Keratinocyte (primary cell): ENCODE measurements around the gene SF3B6. TPM values are rescaled to one million over a fixed set of nuclear protein-coding genes. Genes with fewer than 3 reads are reported as not detected.

Experiments
- DNase-seq: peaks from one replicate; pipeline ENCODE4 v3.0.0-alpha.2; 2011; ENCODE audit warnings: low read depth, missing footprints, low spot score
- FAIRE-seq: peaks from 2 replicates; lab custom pipeline; 2011; peaks lifted over from hg19 to GRCh38; lab: Jason Lieb, UNC
- H2AFZ ChIP-seq: 2 replicates; pipeline ENCODE4 v1.6.0; 2012; ENCODE audit warnings: low read length, control low read depth, inconsistent platforms; ENCODE audit not compliant: control insufficient read depth
- H3K27ac ChIP-seq: 2 replicates; pipeline ENCODE4 v1.5.1; 2011; ENCODE audit warnings: low read length; ENCODE audit not compliant: control insufficient read depth, insufficient read depth
- H3K27me3 ChIP-seq: 3 replicates; pipeline ENCODE4 v1.6.0; 2011; ENCODE audit warnings: low read length; ENCODE audit not compliant: control insufficient read depth, insufficient read depth; ENCODE audit errors: extremely low read depth
- H3K36me3 ChIP-seq, 2 experiments: 2 replicates in 1 of 2; 3 replicates in 1 of 2; pipeline ENCODE4 v1.5.1; 2011; ENCODE audit warnings: low read length in 2 of 2, mild to moderate bottlenecking in 1 of 2; ENCODE audit not compliant: control insufficient read depth in 2 of 2, insufficient read depth in 2 of 2; ENCODE audit errors: extremely low read depth in 1 of 2
- H3K4me1 ChIP-seq: 3 replicates; pipeline ENCODE4 v1.5.1; 2011; ENCODE audit warnings: low read length; ENCODE audit not compliant: control insufficient read depth, insufficient read depth; ENCODE audit errors: extremely low read depth
- H3K4me2 ChIP-seq: 3 replicates; pipeline ENCODE4 v1.6.0; 2011; ENCODE audit warnings: low read depth, low read length; ENCODE audit not compliant: control insufficient read depth, insufficient read depth; ENCODE audit errors: extremely low read depth
- H3K4me3 ChIP-seq, 3 experiments: fragments of 200-600 bp in 1 of 3; sonication (generic) in 1 of 3; 2 replicates in 2 of 3; 3 replicates in 1 of 3; pipeline ENCODE4 v1.5.1; 2011 to 2016; ENCODE audit warnings: low read length in 3 of 3, mild to moderate bottlenecking in 3 of 3, control low read depth in 2 of 3, inconsistent platforms in 1 of 3, low read depth in 1 of 3, mixed read lengths in 1 of 3, mixed run types in 1 of 3, moderate library complexity in 1 of 3; ENCODE audit not compliant: control insufficient read depth in 2 of 3, insufficient read depth in 2 of 3; ENCODE audit errors: extremely low read depth in 1 of 3
- H3K79me2 ChIP-seq: 2 replicates; pipeline ENCODE4 v1.6.0; 2012; ENCODE audit warnings: low read length; ENCODE audit not compliant: control insufficient read depth, insufficient read depth
- H3K9ac ChIP-seq: 3 replicates; pipeline ENCODE4 v1.6.0; 2011; ENCODE audit warnings: low read length; ENCODE audit not compliant: control insufficient read depth, insufficient read depth; ENCODE audit errors: extremely low read depth
- H3K9me1 ChIP-seq: 3 replicates; pipeline ENCODE4 v1.6.0; 2011; ENCODE audit warnings: low read length; ENCODE audit not compliant: control insufficient read depth, insufficient read depth; ENCODE audit errors: extremely low read depth
- H3K9me3 ChIP-seq: 2 replicates; pipeline ENCODE4 v1.5.1; 2012; ENCODE audit warnings: low read depth, low read length; ENCODE audit not compliant: control insufficient read depth
- H4K20me1 ChIP-seq: 3 replicates; pipeline ENCODE4 v1.6.0; 2011; ENCODE audit warnings: low read length; ENCODE audit not compliant: control insufficient read depth, insufficient read depth; ENCODE audit errors: extremely low read depth
- CTCF ChIP-seq, 3 experiments: IDR thresholded peaks in 1 of 3; conservative IDR thresholded peaks in 1 of 3; optimal IDR thresholded peaks in 1 of 3; 2 replicates in 2 of 3; 3 replicates in 1 of 3; pipeline versions ENCODE3 to v1.5.1; 2011; ENCODE audit warnings: low read length in 3 of 3, mild to moderate bottlenecking in 3 of 3, moderate library complexity in 2 of 3, control low read depth in 1 of 3, inconsistent platforms in 1 of 3; ENCODE audit not compliant: insufficient read depth in 2 of 3; ENCODE audit errors: extremely low read depth in 1 of 3
- EZH2 ChIP-seq: IDR thresholded peaks from one replicate; pipeline ENCODE4 v1.6.1; 2012; ENCODE audit warnings: inconsistent platforms, mild to moderate bottlenecking, low read length, moderate library complexity
- dilution Hi-C: fragments of 300-500 bp; cut with MboI; formaldehyde crosslinking; loops from one replicate; pipeline ENCODE4 v1.7.0; 2020; ENCODE audit warnings: low sequenced_read_pairs; ENCODE audit not compliant: extremely low pct_ligation_motif_present
- polyA plus RNA-seq, 5 experiments: library from polyadenylated mRNA; depleted of rRNA in 3 of 5; stranded (reverse) in 3 of 5; stranded (forward) in 1 of 5; unstranded in 1 of 5; fragments of >200 nt; gene quantifications; 1 replicate in 1 of 5; 2 replicates in 3 of 5; 3 replicates in 1 of 5; pipeline versions ENCODE4 v1.2.1 to v1.2.3, GENCODE V29; 2011 to 2012; ENCODE audit warnings: missing spikeins in 2 of 5, low read depth in 1 of 5, low replicate concordance in 1 of 5

The SF3B6 gene
- polyA plus RNA-seq, 1 donor (not counting 4 experiments of a cell fraction or from before 2014, with no cell fraction given), result 347 TPM

- H3K4me3 ChIP-seq, result peak within 1 kb of the TSS; percentile 63 to 80 (median 70)
- H3K27ac ChIP-seq, result peak within 1 kb of the TSS; percentile 82
- peaks cover 11% of the 10 kb centered on the region for H3K4me1 ChIP-seq
- no peaks in the 10 kb centered on the region for H3K79me2 ChIP-seq
- peak within 1 kb of the TSS; percentile 86 for H3K9ac ChIP-seq
- peak within 1 kb of the TSS; percentile 98 for H2AFZ ChIP-seq
- H3K4me2 ChIP-seq, result peak within 1 kb of the TSS; percentile 99
- no peaks in the 10 kb centered on the region for H3K27me3 ChIP-seq
- TF ChIP-seq CTCF (optimal IDR thresholded peaks at IDR 0.05 in 1 of 3, IDR thresholded peaks at IDR 0.05 in 1 of 3, conservative IDR thresholded peaks at IDR 0.05 in 1 of 3; ENCODE audit: extremely low read depth in 1 of 3, insufficient read depth in 2 of 3, low read length in 3 of 3) (peak; percentile 71 to 93 (median 90)), EZH2 (no peak)
- FAIRE-seq (no peak), DNase-seq (no peak)
- dilution Hi-C loops, result no loop called here
- H3K36me3 ChIP-seq, result peaks cover 5 to 15% of the 10 kb centered on the region in 2 experiments
- no peaks in the 10 kb centered on the region for H3K9me3 ChIP-seq
- no peaks in the 10 kb centered on the region for H3K9me1 ChIP-seq
- H4K20me1 ChIP-seq, result no peaks in the 10 kb centered on the region
Measured at GRCh38 chr2:24084386-24085199, 8.5 kb upstream of the SF3B6 start, which contains the start of gene TP53I3. Gene TP53I3 (minus strand): TSS chr2:24084834. CDS start chr2:24084326, 508 bp downstream.

- H3K79me2 ChIP-seq, result no peaks in the 10 kb centered on the region
- DNase-seq, result peak; percentile 77
- no peaks in the 10 kb centered on the region for H3K9me3 ChIP-seq
- peak overlapping the region; percentile 99 for H3K4me2 ChIP-seq
- peak overlapping the region; percentile 63 to 80 (median 70) for H3K4me3 ChIP-seq
- H3K9me1 ChIP-seq, result no peaks in the 10 kb centered on the region
- dilution Hi-C loops, result no loop called here
- TF ChIP-seq CTCF (optimal IDR thresholded peaks at IDR 0.05 in 1 of 3, IDR thresholded peaks at IDR 0.05 in 1 of 3, conservative IDR thresholded peaks at IDR 0.05 in 1 of 3; ENCODE audit: extremely low read depth in 1 of 3, insufficient read depth in 2 of 3, low read length in 3 of 3), result no peak
- no peak for TF ChIP-seq EZH2
- peaks cover 11% of the 10 kb centered on the region for H3K4me1 ChIP-seq
- H3K9ac ChIP-seq, result peak overlapping the region; percentile 86
- H3K27me3 ChIP-seq, result no peaks in the 10 kb centered on the region
- H2AFZ ChIP-seq, result peak overlapping the region; percentile 92
- peak; percentile 9 for FAIRE-seq
- H4K20me1 ChIP-seq, result no peaks in the 10 kb centered on the region
- peak overlapping the region; percentile 82 for H3K27ac ChIP-seq
- H3K36me3 ChIP-seq, result peaks cover 5 to 17% of the 10 kb centered on the region in 2 experiments
Measured at GRCh38 chr2:24083567-24084385, 7.7 kb upstream of the SF3B6 start.
